ENCODE data around the gene GPHN. TPM values are rescaled to one million over a fixed set of nuclear protein-coding genes. Genes with fewer than 3 reads are reported as not detected.

GPHN gene
- total RNA-seq, 1 donor from 2014 or later, result 12.9 TPM

GRCh38 chr14:67170660-67171059, 662.7 kb downstream of the GPHN start:
- Histone ChIP-seq H3K4me3 (ENCODE audit: low read depth, low read length) (no peak overlapping the region), H3K27me3 (ENCODE audit: control insufficient read depth, insufficient read depth, low read length) (no peaks in the 10 kb centered on the region), H3K36me3 (ENCODE audit: control insufficient read depth, insufficient read depth, low read length) (peaks cover 1% of the 10 kb centered on the region)
- TF ChIP-seq CTCF (IDR thresholded peaks at IDR 0.05; ENCODE audit: insufficient read depth, low read length, poor library complexity, severe bottlenecking), result no peak
- DNase-seq (ENCODE audit: low read depth), result no peak

- H3K4me3 ChIP-seq (ENCODE audit: low read depth, low read length), result no peak overlapping the region
- H3K27me3 ChIP-seq (ENCODE audit: control insufficient read depth, insufficient read depth, low read length), result no peaks in the 10 kb centered on the region
- H3K36me3 ChIP-seq (ENCODE audit: control insufficient read depth, insufficient read depth, low read length), result peaks cover 1% of the 10 kb centered on the region
- no peak for TF ChIP-seq CTCF (IDR thresholded peaks at IDR 0.05; ENCODE audit: insufficient read depth, low read length, poor library complexity, severe bottlenecking)
- no peak for DNase-seq (ENCODE audit: low read depth)
These were observed 664.1 kb downstream of the GPHN start for GRCh38 chr14:67172056-67172455.

GRCh38 chr14:67172520-67172919, 664.6 kb downstream of the GPHN start:
- H3K27me3 ChIP-seq (ENCODE audit: control insufficient read depth, insufficient read depth, low read length), result no peaks in the 10 kb centered on the region
- TF ChIP-seq CTCF (IDR thresholded peaks at IDR 0.05; ENCODE audit: insufficient read depth, low read length, poor library complexity, severe bottlenecking), result no peak

GRCh38 chr14:67173719-67174118, 665.8 kb downstream of the GPHN start:
- DNase-seq (ENCODE audit: low read depth), result no peak
- peaks cover 1% of the 10 kb centered on the region for H3K36me3 ChIP-seq (ENCODE audit: control insufficient read depth, insufficient read depth, low read length)
- no peaks in the 10 kb centered on the region for H3K27me3 ChIP-seq (ENCODE audit: control insufficient read depth, insufficient read depth, low read length)
- H3K4me3 ChIP-seq (ENCODE audit: low read depth, low read length), result no peak overlapping the region
- no peak for TF ChIP-seq CTCF (IDR thresholded peaks at IDR 0.05; ENCODE audit: insufficient read depth, low read length, poor library complexity, severe bottlenecking)

More at GRCh38 chr14:67172520-67172919, 664.6 kb downstream of the GPHN start:
- H3K36me3 ChIP-seq (ENCODE audit: control insufficient read depth, insufficient read depth, low read length), result peaks cover 1% of the 10 kb centered on the region
- DNase-seq (ENCODE audit: low read depth), result no peak
- H3K4me3 ChIP-seq (ENCODE audit: low read depth, low read length), result no peak overlapping the region

GRCh38 chr14:67186172-67186768, 678.3 kb downstream of the GPHN start:
- Histone ChIP-seq H3K27me3 (ENCODE audit: control insufficient read depth, insufficient read depth, low read length) (no peaks in the 10 kb centered on the region), H3K4me3 (ENCODE audit: low read depth, low read length) (no peak overlapping the region), H3K36me3 (ENCODE audit: control insufficient read depth, insufficient read depth, low read length) (no peaks in the 10 kb centered on the region)
- DNase-seq (ENCODE audit: low read depth), result no peak
- no peak for TF ChIP-seq CTCF (IDR thresholded peaks at IDR 0.05; ENCODE audit: insufficient read depth, low read length, poor library complexity, severe bottlenecking)

Data from kidney epithelial cell (primary cell).